SHP77 (cell line): Measurements from ENCODE around the gene TMEM116.
"Not testable (repeated sequence)": the region's sequence is repeated elsewhere in the genome, so short reads cannot be mapped to it uniquely, and the experiment has no call there.

Experiments used
- DNase-seq, 2 experiments: peaks; one replicate each; lab custom pipeline; 2025; lab: John Stamatoyannopoulos, UW

Gene TMEM116

DNA sequence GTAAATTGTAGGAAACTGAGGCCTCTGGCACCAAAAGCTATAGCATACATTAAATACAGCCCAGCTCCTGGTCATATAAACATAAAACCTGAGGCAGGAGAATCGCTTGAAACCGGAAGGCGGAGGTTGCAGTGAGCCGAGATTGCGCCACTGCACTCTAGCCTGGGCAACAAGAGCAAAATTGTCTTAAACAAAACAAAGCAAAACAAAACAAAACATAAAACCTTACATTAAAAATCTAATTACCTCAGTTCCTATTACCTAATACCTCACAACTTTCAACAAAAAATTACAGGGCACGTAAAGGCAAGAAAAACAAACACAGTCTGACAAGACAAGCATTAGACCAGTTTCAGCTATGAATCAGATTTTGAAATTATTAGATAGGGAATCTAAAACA, 36.7 kb downstream of the TMEM116 start:
- no peak for DNase-seq

GRCh38 chr12:111975161-111975931, 37.6 kb downstream of the TMEM116 start:
- no peak for DNase-seq

- no peak for DNase-seq
These were observed 41.2 kb downstream of the TMEM116 start for GRCh38 chr12:111971800-111972199.

DNA sequence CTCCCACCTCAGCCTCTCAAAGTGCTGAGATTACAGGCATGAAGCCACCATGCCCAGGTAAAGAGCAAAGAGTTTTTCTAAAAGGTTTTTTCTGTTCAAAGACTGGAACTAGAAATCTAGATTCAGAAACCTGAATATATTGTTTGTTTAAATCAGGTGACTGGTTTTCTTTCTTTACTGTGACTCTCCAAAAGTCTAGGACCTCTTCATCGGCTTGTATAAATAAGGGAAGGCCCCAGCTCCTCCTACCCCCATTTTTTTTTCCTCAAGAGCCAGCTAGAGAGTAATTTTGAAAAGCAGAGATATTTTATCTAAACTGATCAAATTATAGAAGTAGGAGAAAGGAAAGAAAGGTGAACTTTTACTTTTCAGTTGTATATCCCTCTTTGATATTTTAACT, 48.0 kb downstream of the TMEM116 start:
- no peak for DNase-seq

GRCh38 chr12:111959518-111959917, 53.4 kb downstream of the TMEM116 start:
- DNase-seq = not testable (repeated sequence)

- not testable (repeated sequence) for DNase-seq
These were observed 55.7 kb downstream of the TMEM116 start for GRCh38 chr12:111957224-111957623.

DNA sequence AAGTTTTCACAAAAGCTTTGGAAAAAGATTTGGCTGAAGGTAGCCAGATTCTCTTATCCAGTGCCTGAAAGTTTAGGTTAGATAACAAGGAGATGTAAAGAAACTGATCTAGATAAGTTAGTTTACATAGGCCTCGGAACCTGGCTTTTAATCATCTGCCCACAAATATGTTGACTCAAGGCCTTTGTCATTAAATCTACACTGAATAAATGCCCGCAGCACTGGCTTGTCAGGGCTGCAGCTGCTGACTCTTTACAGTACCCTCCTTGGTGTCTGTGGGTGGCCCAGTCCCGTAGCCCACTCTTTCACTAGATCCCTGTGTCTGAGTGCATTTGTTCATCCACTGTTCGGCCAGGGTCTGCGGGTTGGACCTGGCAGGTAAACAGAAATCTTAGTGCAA, 58.0 kb downstream of the TMEM116 start:
- no peak for DNase-seq

- DNase-seq = no peak
These were observed 59.5 kb downstream of the TMEM116 start for GRCh38 chr12:111953455-111953854.

DNA sequence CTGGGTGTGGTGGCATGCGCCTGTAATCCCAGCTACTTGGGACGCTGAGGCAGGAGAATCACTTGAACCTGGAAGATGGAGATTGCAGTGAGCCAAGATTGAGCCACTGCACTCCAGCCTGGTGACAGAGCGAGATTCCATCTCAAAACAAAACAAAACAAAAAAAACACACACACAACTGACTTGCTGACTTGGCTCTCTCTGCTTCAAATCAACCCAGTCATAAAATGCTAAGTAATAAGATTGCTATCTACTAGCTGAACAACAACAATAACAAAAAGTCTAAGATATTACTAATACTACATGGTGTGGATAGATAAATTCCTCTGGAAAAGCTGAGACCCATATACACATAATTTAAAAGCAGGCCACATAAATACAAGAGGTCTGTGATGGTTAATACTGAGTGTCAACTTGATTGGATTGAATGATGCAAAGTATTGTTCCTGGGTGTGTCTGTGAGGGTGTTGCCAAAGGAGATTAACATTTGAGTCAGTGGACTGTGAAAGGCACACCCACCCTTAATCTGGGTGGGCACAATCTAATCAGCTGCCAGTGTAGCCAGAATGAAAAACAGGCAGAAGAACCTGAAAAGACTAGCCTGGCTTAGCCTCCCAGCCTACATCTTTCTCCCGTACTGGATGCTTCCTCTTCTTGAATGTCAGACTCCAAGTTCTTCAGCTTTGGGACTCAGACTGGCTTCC, 60.7 kb downstream of the TMEM116 start:
- not testable (repeated sequence) for DNase-seq

GRCh38 chr12:111950961-111951676, 61.8 kb downstream of the TMEM116 start:
- DNase-seq = not testable (repeated sequence)

DNA sequence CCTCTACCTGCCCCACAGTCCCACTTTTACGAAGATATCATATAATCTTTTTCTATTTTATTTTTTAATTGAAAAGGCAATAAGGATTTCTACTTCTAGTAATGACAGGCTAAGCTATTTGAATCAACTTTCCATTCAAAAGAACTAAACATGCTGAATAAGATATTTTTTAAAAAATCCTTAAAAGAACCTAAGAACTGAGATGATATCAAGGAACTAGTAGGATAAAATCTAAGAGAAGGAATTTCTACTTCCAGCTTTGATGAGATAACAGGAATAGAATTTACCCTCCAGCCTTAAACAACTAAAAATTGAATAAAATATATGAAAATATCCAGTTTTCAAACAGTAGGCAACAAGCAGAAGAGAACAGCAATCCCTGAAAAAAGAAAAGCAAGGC, 69.0 kb downstream of the TMEM116 start:
- DNase-seq = no peak

GRCh38 chr12:111942557-111942956, 70.4 kb downstream of the TMEM116 start:
- no peak for DNase-seq

GRCh38 chr12:111937429-111937828, 75.5 kb downstream of the TMEM116 start:
- no peak for DNase-seq

DNA sequence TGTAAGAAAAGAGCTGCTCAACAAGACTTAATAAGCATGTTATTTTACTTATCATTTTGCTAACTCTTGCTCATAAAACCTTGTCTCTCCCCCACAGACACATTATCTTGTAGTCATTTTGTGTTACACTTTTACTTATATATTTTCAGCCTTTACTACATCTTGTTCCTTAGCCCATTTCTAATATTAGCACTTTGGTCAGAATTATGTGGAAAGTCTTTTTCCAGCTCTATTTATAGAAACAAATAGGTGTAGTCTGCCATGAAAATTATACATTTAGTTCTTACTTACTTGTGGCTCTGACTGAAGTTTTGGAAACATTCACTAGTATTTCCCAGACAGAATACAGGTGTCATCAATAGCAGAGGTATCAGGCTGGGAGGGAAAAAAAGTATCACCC, 76.1 kb downstream of the TMEM116 start:
- DNase-seq = no peak

DNA sequence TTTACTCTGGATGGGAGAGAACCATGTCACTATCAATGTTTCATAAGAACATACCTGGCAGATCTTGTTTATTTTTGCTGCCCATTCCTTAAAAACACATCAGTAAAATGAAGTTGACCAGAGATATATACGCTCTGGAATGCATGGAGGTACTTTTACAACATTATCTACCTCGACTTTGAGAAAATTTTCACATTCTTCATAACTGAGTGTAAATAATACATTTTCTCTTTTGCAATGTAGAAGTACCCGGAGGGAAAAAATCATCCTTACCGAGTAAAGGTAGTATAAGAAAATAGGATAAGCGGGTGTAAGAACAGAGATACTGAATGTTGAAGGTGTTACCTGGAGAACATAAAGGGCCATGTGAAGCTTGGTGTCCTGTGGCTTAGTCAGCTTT, 80.7 kb downstream of the TMEM116 start:
- DNase-seq = no peak

GRCh38 chr12:111927346-111927745, 85.6 kb downstream of the TMEM116 start:
- no peak for DNase-seq

DNA sequence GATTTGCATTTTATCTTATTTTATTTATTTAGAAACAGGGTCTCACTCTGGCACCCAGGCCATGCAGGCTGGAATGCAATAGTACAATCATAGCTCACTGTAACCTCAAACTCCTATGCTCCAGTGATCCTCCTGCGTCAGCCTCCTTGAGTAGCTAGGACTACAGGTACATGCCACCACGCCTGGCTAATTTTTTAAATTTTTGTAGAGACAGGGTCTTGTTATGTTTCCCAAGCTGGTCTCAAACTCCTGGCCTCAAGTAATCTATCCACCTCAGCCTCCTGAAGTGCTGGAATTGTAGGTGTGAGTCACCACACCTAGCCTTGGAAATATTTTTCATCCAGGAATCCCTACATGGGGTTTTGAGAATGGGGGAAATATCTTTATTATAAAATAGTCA, 86.3 kb downstream of the TMEM116 start:
- no peak for DNase-seq

GRCh38 chr12:111925171-111925570, 87.8 kb downstream of the TMEM116 start:
- no peak for DNase-seq

- DNase-seq = no peak
These were observed 105.2 kb downstream of the TMEM116 start for GRCh38 chr12:111907740-111908139.

- no peak for DNase-seq
These were observed 107.5 kb downstream of the TMEM116 start for GRCh38 chr12:111905502-111905901.

DNA sequence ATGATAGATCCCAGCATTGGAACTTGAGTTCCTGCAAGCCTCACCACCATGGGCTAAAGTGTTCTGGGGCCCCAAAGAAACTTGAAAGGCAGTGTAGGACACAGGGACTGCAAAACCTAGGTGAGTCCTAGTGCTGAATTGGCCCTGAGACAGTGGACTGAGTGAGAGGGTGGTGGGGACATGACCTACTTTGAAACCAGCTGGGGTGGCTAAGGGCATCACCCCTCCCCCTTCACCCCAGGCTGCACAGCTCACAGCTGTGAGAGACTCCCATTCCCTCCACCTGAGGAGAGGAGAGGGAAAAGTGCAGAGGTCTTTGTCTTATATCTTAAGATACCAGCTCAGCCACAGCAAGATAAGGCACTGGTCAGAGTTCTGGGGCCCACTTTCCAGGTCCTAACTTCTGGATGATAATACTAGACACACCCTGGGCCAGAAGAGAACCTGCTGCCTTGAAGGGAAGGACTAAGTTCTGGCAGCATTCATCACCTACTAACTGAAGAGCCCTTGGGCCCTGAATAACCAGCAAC, 108.5 kb downstream of the TMEM116 start:
- DNase-seq = no peak

DNA sequence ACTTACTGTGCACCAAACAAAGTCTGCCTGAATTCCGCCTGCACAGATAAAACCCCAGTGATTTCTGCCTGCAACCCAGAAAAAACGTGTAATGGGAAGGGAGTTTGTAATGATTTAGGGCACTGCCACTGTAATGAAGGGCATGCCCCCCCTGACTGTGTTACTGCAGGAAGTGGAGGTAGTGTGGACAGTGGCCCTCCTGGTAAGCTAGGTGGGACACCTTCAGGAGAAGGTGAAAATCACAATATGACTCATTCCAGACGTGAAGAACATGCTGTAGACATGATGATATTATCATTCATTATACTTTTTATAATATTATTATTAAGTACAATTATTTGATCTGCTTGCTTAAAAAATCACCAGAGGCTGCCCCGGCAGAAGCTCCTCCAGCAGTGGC, 111.8 kb downstream of the TMEM116 start:
- no peak for DNase-seq

DNA sequence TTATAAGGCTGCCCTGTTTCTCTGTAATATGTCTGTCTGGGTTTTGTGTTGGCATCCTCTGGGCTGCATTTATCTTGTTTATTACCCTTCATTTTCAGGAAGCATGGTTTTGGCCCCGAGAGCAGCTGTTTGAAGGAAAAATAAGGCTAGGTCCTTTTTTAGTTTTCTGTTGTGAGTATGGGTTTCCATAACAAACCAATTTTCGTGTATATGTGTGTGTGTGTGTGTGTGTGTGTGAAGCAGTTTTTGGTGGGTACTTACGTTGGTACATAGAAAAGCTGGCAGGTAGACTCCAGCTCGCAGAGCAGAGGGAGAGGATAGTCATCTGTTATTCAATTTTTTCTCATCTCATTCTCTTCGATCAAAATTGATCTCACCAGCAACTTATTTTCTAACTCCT, 118.4 kb downstream of the TMEM116 start:
- no peak for DNase-seq
